Ishikawa (cell line): Measurements from ENCODE around the gene CD83.

Experiments
- CREB1 ChIP-seq: IDR thresholded peaks from 2 replicates; pipeline ENCODE4 v1.6.1; 2012; ENCODE audit warnings: low read depth
- EP300 ChIP-seq: IDR thresholded peaks from 2 replicates; pipeline ENCODE4 v1.6.1; 2012; ENCODE audit warnings: borderline replicate concordance
- MAX ChIP-seq: IDR thresholded peaks from 2 replicates; pipeline ENCODE4 v1.6.1; 2012
- REST ChIP-seq: IDR thresholded peaks from 2 replicates; pipeline ENCODE4 v1.6.1; 2012; ENCODE audit warnings: low read depth, mild to moderate bottlenecking
- YY1 ChIP-seq: IDR thresholded peaks from 2 replicates; pipeline ENCODE4 v1.6.1; 2012; ENCODE audit warnings: low read depth

- TF ChIP-seq CREB1 (no peak), MAX (no peak), EP300 (no peak), REST (no peak), YY1 (no peak)
Measured at GRCh38 chr6:14148471-14148870, 30.9 kb downstream of the CD83 start.
